KMS-11 (cell line): Measurements from ENCODE around the gene ACACA.

Source experiments
- H2AFZ ChIP-seq: fragments of 200-600 bp; sonication (generic); 2 replicates; pipeline ENCODE4 v1.6.1; 2016; ENCODE audit warnings: antibody characterized with exemption, mixed run types, low read depth
- H3K27ac ChIP-seq: fragments of 200-600 bp; sonication (generic); 2 replicates; pipeline ENCODE4 v1.6.1; 2016; ENCODE audit warnings: mild to moderate bottlenecking, mixed run types
- H3K27me3 ChIP-seq: fragments of 200-600 bp; sonication (generic); 2 replicates; pipeline ENCODE4 v1.6.1; 2017; ENCODE audit warnings: mild to moderate bottlenecking, low read depth, mixed run types, moderate library complexity; ENCODE audit not compliant: insufficient read depth
- H3K36me3 ChIP-seq: fragments of 200-600 bp; sonication (generic); 2 replicates; pipeline ENCODE4 v1.6.1; 2017; ENCODE audit warnings: mild to moderate bottlenecking, mixed run types; ENCODE audit not compliant: insufficient read depth
- H3K4me1 ChIP-seq: fragments of 200-600 bp; sonication (generic); 2 replicates; pipeline ENCODE4 v1.6.1; 2016; ENCODE audit warnings: mild to moderate bottlenecking, low read depth, mixed run types; ENCODE audit not compliant: poor library complexity, severe bottlenecking
- H3K4me2 ChIP-seq: fragments of 200-600 bp; sonication (generic); 2 replicates; pipeline ENCODE4 v1.7.0; 2016; ENCODE audit warnings: mild to moderate bottlenecking, mixed run types
- H3K4me3 ChIP-seq: fragments of 200-600 bp; sonication (generic); IDR thresholded peaks from 2 replicates; pipeline ENCODE4 v1.6.1; 2017; ENCODE audit warnings: low read depth, low read length, mixed read lengths; ENCODE audit not compliant: insufficient read depth
- H3K79me2 ChIP-seq: fragments of 200-600 bp; sonication (generic); 2 replicates; pipeline ENCODE4 v1.6.1; 2016; ENCODE audit warnings: low read depth, mixed run types; ENCODE audit not compliant: insufficient read depth
- H3K9ac ChIP-seq: fragments of 200-600 bp; sonication (generic); 2 replicates; pipeline ENCODE4 v1.6.1; 2016; ENCODE audit warnings: mild to moderate bottlenecking, mixed run types
- H4K20me1 ChIP-seq: fragments of 200-600 bp; sonication (generic); 2 replicates; pipeline ENCODE4 v1.6.1; 2016; ENCODE audit warnings: mild to moderate bottlenecking, mixed run types; ENCODE audit not compliant: insufficient read depth
- CTCF ChIP-seq: fragments of 200-600 bp; sonication (generic); conservative IDR thresholded peaks from 2 replicates; pipeline ENCODE4 v1.6.1; 2017; ENCODE audit warnings: low read depth, mild to moderate bottlenecking, antibody characterized with exemption, low read length, moderate library complexity, mixed read lengths

Gene ACACA

GRCh38 chr17:37440424-37440823 lies 33.8 kb upstream of the ACACA start:
- peaks cover 6% of the 10 kb centered on the region; the same call in 1 of the 2 replicates for H3K36me3 ChIP-seq
- peak overlapping the region; percentile 4 for H3K27ac ChIP-seq
- no peaks in the 10 kb centered on the region for H3K27me3 ChIP-seq
- H3K4me3 ChIP-seq, result no peak overlapping the region
- no peak overlapping the region for H3K9ac ChIP-seq
- no peak for TF ChIP-seq CTCF
- peaks cover 27% of the 10 kb centered on the region for H3K4me1 ChIP-seq
- no peak overlapping the region for H2AFZ ChIP-seq
- no peaks in the 10 kb centered on the region for H4K20me1 ChIP-seq
- no peaks in the 10 kb centered on the region for H3K79me2 ChIP-seq
- peak overlapping the region; percentile 26; the same call in 1 of the 2 replicates for H3K4me2 ChIP-seq

- H3K27ac ChIP-seq, result no peak overlapping the region
- no peaks in the 10 kb centered on the region for H3K79me2 ChIP-seq
- no peak overlapping the region for H3K4me3 ChIP-seq
- peaks cover 6% of the 10 kb centered on the region; the same call in 1 of the 2 replicates for H3K36me3 ChIP-seq
- H3K4me1 ChIP-seq, result peaks cover 27% of the 10 kb centered on the region
- H3K9ac ChIP-seq, result no peak overlapping the region
- H4K20me1 ChIP-seq, result no peaks in the 10 kb centered on the region
- no peak overlapping the region for H3K4me2 ChIP-seq
- H2AFZ ChIP-seq, result no peak overlapping the region
- no peaks in the 10 kb centered on the region for H3K27me3 ChIP-seq
- peak; percentile 39; the same call in 1 of the 2 replicates for TF ChIP-seq CTCF
Observed at GRCh38 chr17:37438141-37438540, 31.5 kb upstream of the ACACA start.

GRCh38 chr17:37432671-37433070 lies 26.0 kb upstream of the ACACA start:
- TF ChIP-seq CTCF, result no peak
- no peak overlapping the region for H3K4me2 ChIP-seq
- no peak overlapping the region for H3K9ac ChIP-seq
- H3K79me2 ChIP-seq, result no peaks in the 10 kb centered on the region
- H3K4me3 ChIP-seq, result no peak overlapping the region
- H3K36me3 ChIP-seq, result peaks cover 3% of the 10 kb centered on the region; the same call in 1 of the 2 replicates
- H3K27ac ChIP-seq, result no peak overlapping the region
- H3K4me1 ChIP-seq, result peaks cover 31% of the 10 kb centered on the region
- no peaks in the 10 kb centered on the region for H4K20me1 ChIP-seq
- no peak overlapping the region for H2AFZ ChIP-seq
- no peaks in the 10 kb centered on the region for H3K27me3 ChIP-seq

GRCh38 chr17:37430051-37430627 lies 23.5 kb upstream of the ACACA start:
- no peaks in the 10 kb centered on the region for H3K27me3 ChIP-seq
- peak overlapping the region; percentile 55 for H3K27ac ChIP-seq
- peak overlapping the region; percentile 45 for H3K4me2 ChIP-seq
- TF ChIP-seq CTCF, result no peak
- H3K9ac ChIP-seq, result no peak overlapping the region; the same call in 1 of the 2 replicates
- H3K36me3 ChIP-seq, result peaks cover 3% of the 10 kb centered on the region; the same call in 1 of the 2 replicates
- peaks cover 31% of the 10 kb centered on the region for H3K4me1 ChIP-seq
- H4K20me1 ChIP-seq, result no peaks in the 10 kb centered on the region
- no peak overlapping the region for H2AFZ ChIP-seq
- H3K79me2 ChIP-seq, result no peaks in the 10 kb centered on the region
- H3K4me3 ChIP-seq, result no peak overlapping the region
